VCaP (cell line): Measurements from ENCODE around the gene MACROD2.

Source experiments
- H3K27ac ChIP-seq: fragments of 450-650 bp; 2 replicates; pipeline ENCODE4 v1.5.1; 2017
- TF ChIP-seq, protein P1 (sequence below): fragments of 450-650 bp; conservative IDR thresholded peaks from 2 replicates; pipeline ENCODE4 v1.5.1; 2017; ENCODE audit warnings: mild to moderate bottlenecking, moderate library complexity

Gene MACROD2

DNA sequence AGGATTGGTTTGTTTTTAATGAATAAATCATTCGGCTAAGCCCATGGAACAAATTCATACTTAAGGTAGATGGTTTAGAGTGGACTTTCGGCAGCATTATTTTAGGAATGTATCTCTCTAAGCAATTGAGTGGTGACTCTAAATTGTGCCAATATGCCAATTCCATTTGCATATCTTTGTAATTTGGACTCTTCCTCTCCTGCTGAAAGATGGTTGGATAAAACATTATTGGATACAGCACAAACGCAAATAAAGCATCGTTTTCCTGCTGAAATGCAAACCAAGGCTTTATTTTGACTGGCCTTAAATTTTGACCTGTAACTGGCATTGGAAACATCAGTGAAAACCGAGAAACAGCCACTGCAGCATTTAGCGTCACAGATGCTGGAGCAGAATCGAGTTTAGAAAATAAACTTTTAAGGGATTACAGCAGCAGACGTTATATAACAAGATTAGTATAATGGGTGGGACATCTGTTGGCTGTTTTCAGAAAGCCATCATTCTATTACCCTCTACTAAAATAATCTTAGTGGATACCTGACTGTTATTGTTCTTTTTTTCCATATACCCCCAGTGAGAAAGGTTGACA lies 1852.0 kb downstream of the MACROD2 start:
- H3K27ac ChIP-seq = no peak overlapping the region
- TF ChIP-seq, protein P1, sequence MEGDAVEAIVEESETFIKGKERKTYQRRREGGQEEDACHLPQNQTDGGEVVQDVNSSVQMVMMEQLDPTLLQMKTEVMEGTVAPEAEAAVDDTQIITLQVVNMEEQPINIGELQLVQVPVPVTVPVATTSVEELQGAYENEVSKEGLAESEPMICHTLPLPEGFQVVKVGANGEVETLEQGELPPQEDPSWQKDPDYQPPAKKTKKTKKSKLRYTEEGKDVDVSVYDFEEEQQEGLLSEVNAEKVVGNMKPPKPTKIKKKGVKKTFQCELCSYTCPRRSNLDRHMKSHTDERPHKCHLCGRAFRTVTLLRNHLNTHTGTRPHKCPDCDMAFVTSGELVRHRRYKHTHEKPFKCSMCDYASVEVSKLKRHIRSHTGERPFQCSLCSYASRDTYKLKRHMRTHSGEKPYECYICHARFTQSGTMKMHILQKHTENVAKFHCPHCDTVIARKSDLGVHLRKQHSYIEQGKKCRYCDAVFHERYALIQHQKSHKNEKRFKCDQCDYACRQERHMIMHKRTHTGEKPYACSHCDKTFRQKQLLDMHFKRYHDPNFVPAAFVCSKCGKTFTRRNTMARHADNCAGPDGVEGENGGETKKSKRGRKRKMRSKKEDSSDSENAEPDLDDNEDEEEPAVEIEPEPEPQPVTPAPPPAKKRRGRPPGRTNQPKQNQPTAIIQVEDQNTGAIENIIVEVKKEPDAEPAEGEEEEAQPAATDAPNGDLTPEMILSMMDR = no peak

DNA sequence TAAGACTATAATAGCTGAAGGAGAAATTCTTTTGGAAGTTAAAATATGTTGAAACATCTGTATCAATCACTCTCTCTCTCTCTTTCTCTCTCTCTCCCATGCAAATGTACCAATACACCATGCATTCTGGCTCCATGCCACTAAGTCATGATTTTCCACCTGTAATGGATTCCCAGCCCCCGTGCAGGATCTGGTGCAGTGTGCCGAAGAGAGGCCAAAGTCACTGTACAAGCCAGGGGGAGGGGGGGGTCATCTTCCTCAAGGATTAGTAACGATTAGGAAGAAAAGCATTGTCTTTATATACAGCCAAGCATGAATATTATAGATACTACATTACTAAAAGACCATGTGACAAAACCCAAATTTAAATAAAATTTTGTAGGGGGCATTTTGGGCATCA lies 1852.8 kb downstream of the MACROD2 start:
- TF ChIP-seq, protein P1 = no peak
- H3K27ac ChIP-seq = no peak overlapping the region

DNA sequence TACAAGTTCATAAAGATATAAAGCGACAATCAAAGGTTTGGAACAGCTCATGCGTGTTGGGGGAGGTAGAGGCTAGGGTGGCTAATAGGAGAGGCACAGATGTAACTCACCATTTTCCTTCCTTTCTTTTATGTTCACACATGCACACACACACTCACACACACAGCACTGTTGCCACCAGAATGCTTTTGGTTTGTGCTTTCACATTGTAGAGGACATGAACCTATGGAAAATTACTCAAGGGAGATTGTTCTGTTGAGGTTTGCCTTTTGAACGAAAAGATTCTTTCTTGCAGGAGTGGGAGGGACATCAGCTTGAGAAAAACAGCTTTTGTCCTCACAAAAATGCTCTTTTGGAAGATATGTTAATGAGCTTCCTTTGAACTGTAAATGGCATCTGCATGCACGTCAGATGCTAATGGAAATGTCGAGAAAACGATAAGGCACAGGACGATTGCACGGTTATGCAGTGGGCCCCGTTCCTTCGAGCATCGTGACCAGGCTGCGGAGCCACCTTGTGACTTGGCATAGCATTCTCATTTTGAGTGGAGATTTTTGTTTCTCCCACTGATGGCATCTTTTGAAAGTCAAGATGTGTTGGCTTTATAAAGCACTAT lies 1853.8 kb downstream of the MACROD2 start:
- H3K27ac ChIP-seq = no peak overlapping the region
- TF ChIP-seq, protein P1 = no peak

DNA sequence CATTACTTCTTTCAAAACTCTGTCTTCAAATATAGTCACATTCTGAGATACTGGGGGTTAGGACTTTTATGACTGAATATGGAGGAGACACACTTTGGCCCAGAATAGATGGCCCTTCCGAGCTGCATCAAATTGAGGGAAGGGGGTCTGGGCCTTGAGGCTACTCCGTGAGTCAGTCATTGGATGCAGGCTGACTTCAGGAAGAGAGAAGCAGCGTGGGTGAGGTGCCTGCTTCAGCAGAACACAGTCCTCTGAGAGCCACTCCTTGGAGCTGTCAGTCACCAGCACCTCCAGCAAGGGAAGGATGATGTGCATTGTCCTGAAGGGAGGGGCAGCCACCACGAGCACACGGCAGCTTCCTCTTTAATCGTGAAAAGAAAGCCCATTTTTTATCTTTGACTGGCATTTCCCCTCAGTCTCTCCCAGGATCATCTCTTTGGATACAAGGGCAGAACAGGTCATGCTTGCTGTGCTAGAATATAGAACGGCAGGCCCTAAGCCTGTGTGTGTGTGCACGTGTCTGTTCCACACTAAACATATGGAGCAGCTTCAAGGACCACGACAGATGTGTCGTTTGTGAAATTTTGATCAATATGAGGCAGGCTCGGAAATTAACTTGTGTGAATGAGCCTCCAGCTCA lies 1856.4 kb downstream of the MACROD2 start:
- TF ChIP-seq, protein P1 = no peak
- H3K27ac ChIP-seq = no peak overlapping the region

DNA sequence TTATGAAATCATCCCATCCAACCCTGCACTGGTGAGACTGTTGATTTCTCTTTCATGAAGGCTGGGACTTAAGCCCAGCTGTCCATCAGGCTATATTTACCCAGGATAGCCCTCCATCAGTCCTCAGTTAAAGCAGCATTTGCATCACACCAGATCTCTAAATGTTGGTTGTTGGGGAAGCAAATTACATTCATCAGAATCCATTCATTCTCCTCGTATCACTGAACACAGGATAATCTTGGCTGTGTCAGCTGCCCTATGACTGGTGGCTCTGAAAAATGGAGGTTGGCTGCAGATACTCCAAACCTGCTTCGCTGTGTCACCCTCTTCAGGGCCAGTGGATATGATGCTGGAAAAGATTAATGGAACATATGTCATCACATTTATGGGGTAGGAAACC lies 1859.6 kb downstream of the MACROD2 start:
- TF ChIP-seq, protein P1 = no peak
- H3K27ac ChIP-seq = no peak overlapping the region

DNA sequence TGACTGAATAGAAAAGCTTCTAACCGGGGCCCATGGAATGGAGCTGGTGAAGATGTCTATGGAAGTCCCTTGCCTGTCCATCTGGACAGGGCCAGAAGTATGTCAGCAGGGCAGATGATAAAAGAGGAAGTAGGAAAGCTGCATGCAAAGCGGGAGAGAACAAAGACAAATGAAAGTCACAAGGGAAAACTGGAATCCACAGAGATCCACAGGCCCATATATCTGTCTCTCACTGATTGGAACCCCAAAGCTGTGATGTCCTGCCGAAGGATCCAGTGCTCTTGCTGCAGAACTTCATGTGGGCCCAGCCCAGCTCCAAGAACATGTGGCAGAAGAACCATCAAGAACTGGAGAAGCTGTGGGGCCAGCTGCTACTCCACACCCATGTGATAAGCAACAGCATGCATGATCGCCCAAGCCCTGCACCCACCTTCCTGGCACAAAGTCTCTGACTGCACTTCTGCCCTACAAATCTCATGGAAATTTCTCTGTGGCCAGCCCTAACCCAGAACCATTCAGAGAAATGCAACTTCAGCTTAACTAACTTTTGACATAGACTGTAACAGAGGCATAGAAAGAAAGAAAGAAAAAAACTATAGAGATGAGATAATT lies 1862.0 kb downstream of the MACROD2 start:
- H3K27ac ChIP-seq = no peak overlapping the region
- TF ChIP-seq, protein P1 = no peak

DNA sequence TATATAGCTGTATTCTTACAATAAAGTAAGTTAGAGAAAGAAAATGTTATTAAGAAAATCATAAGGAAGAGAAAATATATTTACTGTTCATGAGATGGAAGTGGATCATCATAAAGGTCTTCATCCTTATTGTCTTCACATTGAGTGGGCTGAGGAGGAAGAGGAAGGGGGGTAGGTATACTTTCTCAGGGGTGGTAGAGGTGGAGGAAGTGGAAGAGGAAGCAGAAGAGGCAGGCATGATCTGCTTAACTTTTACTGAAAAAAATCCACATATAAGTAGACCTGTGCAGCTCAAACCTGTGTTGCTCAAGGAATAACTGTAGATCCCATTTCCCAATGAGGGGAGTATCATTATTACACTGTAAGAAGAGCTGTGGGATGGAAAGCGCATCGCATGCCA lies 1863.7 kb downstream of the MACROD2 start:
- TF ChIP-seq, protein P1 = no peak
- no peak overlapping the region for H3K27ac ChIP-seq
